Dendritic cell treated with granulocyte-macrophage colony-stimulating factor and Interleukin-4, amounts not matched to agents 40 ng/mL and 50 ng/mL, for 4 days (primary cell): ENCODE measurements around the gene SKAP1.
"Not testable (repeated sequence)": the region's sequence is repeated elsewhere in the genome, so short reads cannot be mapped to it uniquely, and the experiment has no call there.

Experiments
- H3K27ac Mint-ChIP-seq: one replicate; pipeline ENCODE4 v1.8.0; 2022; ENCODE audit warnings: mild to moderate bottlenecking, mixed read lengths
- H3K27me3 Mint-ChIP-seq: one replicate; pipeline ENCODE4 v1.8.0; 2022; ENCODE audit warnings: mild to moderate bottlenecking, mixed read lengths
- H3K36me3 Mint-ChIP-seq: one replicate; pipeline ENCODE4 v1.8.0; 2022; ENCODE audit warnings: low read depth, mixed read lengths
- H3K4me1 Mint-ChIP-seq: one replicate; pipeline ENCODE4 v1.8.0; 2022; ENCODE audit warnings: low read depth, mixed read lengths
- H3K4me3 Mint-ChIP-seq: one replicate; pipeline ENCODE4 v1.8.0; 2022; ENCODE audit warnings: mild to moderate bottlenecking, moderate library complexity, mixed read lengths
- H3K9me3 Mint-ChIP-seq: one replicate; pipeline ENCODE4 v1.8.0; 2022; ENCODE audit warnings: mixed read lengths
- intact Hi-C: fragments of 100-400 bp; cut with micrococcal nuclease; formaldehyde crosslinking; loops from one replicate; pipeline ENCODE4 v1.15.0; 2022

The SKAP1 gene

GRCh38 chr17:48439875-48440505 lies 10.0 kb upstream of the SKAP1 start:
- Mint-ChIP-seq H3K36me3 (no peaks in the 10 kb centered on the region), H3K27me3 (peaks cover 45% of the 10 kb centered on the region), H3K9me3 (peaks cover 12% of the 10 kb centered on the region), H3K27ac (no peak overlapping the region), H3K4me3 (no peak overlapping the region), H3K4me1 (peaks cover 17% of the 10 kb centered on the region)
- intact Hi-C loops = no loop called here

GRCh38 chr17:48439110-48439850 lies 9.3 kb upstream of the SKAP1 start:
- peaks cover 12% of the 10 kb centered on the region for H3K9me3 Mint-ChIP-seq
- H3K36me3 Mint-ChIP-seq = no peaks in the 10 kb centered on the region
- H3K27me3 Mint-ChIP-seq = peaks cover 42% of the 10 kb centered on the region
- no peak overlapping the region for H3K4me3 Mint-ChIP-seq
- intact Hi-C loops = no loop called here
- H3K4me1 Mint-ChIP-seq = peaks cover 17% of the 10 kb centered on the region
- no peak overlapping the region for H3K27ac Mint-ChIP-seq

GRCh38 chr17:48438516-48439061 lies 8.6 kb upstream of the SKAP1 start:
- H3K27ac Mint-ChIP-seq = no peak overlapping the region
- H3K9me3 Mint-ChIP-seq = peaks cover 12% of the 10 kb centered on the region
- H3K36me3 Mint-ChIP-seq = no peaks in the 10 kb centered on the region
- H3K4me3 Mint-ChIP-seq = no peak overlapping the region
- intact Hi-C loops = no loop called here
- peaks cover 17% of the 10 kb centered on the region for H3K4me1 Mint-ChIP-seq
- H3K27me3 Mint-ChIP-seq = peaks cover 44% of the 10 kb centered on the region

- Mint-ChIP-seq H3K9me3 (no peaks in the 10 kb centered on the region), H3K4me1 (peaks cover 10% of the 10 kb centered on the region), H3K27me3 (peaks cover 65% of the 10 kb centered on the region), H3K36me3 (no peaks in the 10 kb centered on the region), H3K4me3 (no peak overlapping the region), H3K27ac (no peak overlapping the region)
- intact Hi-C loops = no loop called here
Observed at GRCh38 chr17:48433896-48434295, 3.9 kb upstream of the SKAP1 start.

- Mint-ChIP-seq H3K27me3 (peaks cover 69% of the 10 kb centered on the region), H3K9me3 (no peaks in the 10 kb centered on the region), H3K27ac (no peak overlapping the region), H3K4me1 (peaks cover 10% of the 10 kb centered on the region), H3K36me3 (no peaks in the 10 kb centered on the region), H3K4me3 (no peak overlapping the region)
- intact Hi-C loops = no loop called here
Observed at GRCh38 chr17:48432820-48433775, 3.1 kb upstream of the SKAP1 start.

- Mint-ChIP-seq H3K27me3 (peaks cover 78% of the 10 kb centered on the region), H3K9me3 (no peaks in the 10 kb centered on the region), H3K4me3 (no peak overlapping the region), H3K27ac (no peak overlapping the region), H3K4me1 (peaks cover 10% of the 10 kb centered on the region), H3K36me3 (no peaks in the 10 kb centered on the region)
- intact Hi-C loops = no loop called here
Observed at GRCh38 chr17:48429156-48429555, 858 bp downstream of the SKAP1 start.

GRCh38 chr17:48427598-48427997 lies 2.4 kb downstream of the SKAP1 start:
- intact Hi-C loops = no loop called here
- peaks cover 67% of the 10 kb centered on the region for H3K27me3 Mint-ChIP-seq
- no peaks in the 10 kb centered on the region for H3K36me3 Mint-ChIP-seq
- no peak overlapping the region for H3K27ac Mint-ChIP-seq
- H3K4me3 Mint-ChIP-seq = no peak overlapping the region
- H3K4me1 Mint-ChIP-seq = peaks cover 10% of the 10 kb centered on the region
- H3K9me3 Mint-ChIP-seq = no peaks in the 10 kb centered on the region

GRCh38 chr17:48426761-48427500 lies 3.1 kb downstream of the SKAP1 start:
- intact Hi-C loops = no loop called here
- H3K27me3 Mint-ChIP-seq = peaks cover 64% of the 10 kb centered on the region
- H3K27ac Mint-ChIP-seq = no peak overlapping the region
- H3K4me3 Mint-ChIP-seq = no peak overlapping the region
- H3K4me1 Mint-ChIP-seq = peaks cover 10% of the 10 kb centered on the region
- H3K36me3 Mint-ChIP-seq = no peaks in the 10 kb centered on the region
- no peaks in the 10 kb centered on the region for H3K9me3 Mint-ChIP-seq

GRCh38 chr17:48426019-48426665 lies 3.9 kb downstream of the SKAP1 start:
- H3K36me3 Mint-ChIP-seq = no peaks in the 10 kb centered on the region
- peaks cover 59% of the 10 kb centered on the region for H3K27me3 Mint-ChIP-seq
- intact Hi-C loops = no loop called here
- H3K9me3 Mint-ChIP-seq = no peaks in the 10 kb centered on the region
- no peak overlapping the region for H3K4me3 Mint-ChIP-seq
- H3K4me1 Mint-ChIP-seq = peaks cover 10% of the 10 kb centered on the region
- no peak overlapping the region for H3K27ac Mint-ChIP-seq

GRCh38 chr17:48422060-48422459 lies 8.0 kb downstream of the SKAP1 start:
- H3K4me3 Mint-ChIP-seq, intact Hi-C loops, H3K9me3 Mint-ChIP-seq, H3K27ac Mint-ChIP-seq, H3K4me1 Mint-ChIP-seq, H3K36me3 Mint-ChIP-seq: not testable (repeated sequence)
- H3K27me3 Mint-ChIP-seq = peaks cover 39% of the 10 kb centered on the region

- Mint-ChIP-seq H3K4me1 (no peaks in the 10 kb centered on the region), H3K27ac (no peak overlapping the region), H3K36me3 (no peaks in the 10 kb centered on the region), H3K9me3 (no peaks in the 10 kb centered on the region), H3K27me3 (peaks cover 36% of the 10 kb centered on the region), H3K4me3 (no peak overlapping the region)
- intact Hi-C loops = no loop called here
Observed at GRCh38 chr17:48420823-48421222, 9.2 kb downstream of the SKAP1 start.

- intact Hi-C loops = no loop called here
- H3K27me3 Mint-ChIP-seq = peaks cover 50% of the 10 kb centered on the region
- no peaks in the 10 kb centered on the region for H3K9me3 Mint-ChIP-seq
- H3K36me3 Mint-ChIP-seq = no peaks in the 10 kb centered on the region
- no peak overlapping the region for H3K4me3 Mint-ChIP-seq
- H3K27ac Mint-ChIP-seq = no peak overlapping the region
- no peaks in the 10 kb centered on the region for H3K4me1 Mint-ChIP-seq
Observed at GRCh38 chr17:48416971-48417370, 13.0 kb downstream of the SKAP1 start.
